Urothelium cell line (cell line): ENCODE measurements around the gene MAP3K20.
"Not testable (repeated sequence)": the region's sequence is repeated elsewhere in the genome, so short reads cannot be mapped to it uniquely, and the experiment has no call there.

Source experiments
- DNase-seq: peaks from one replicate; pipeline ENCODE4 v3.0.0; 2011; ENCODE audit warnings: low spot score, mixed read lengths
- FAIRE-seq: peaks from 2 replicates; lab custom pipeline; 2011; peaks lifted over from hg19 to GRCh38; lab: Jason Lieb, UNC

Gene MAP3K20

GRCh38 chr2:173075781-173076580 is at the start of gene MAP3K20:
TSS of gene MAP3K20 (plus strand) at chr2:173075846. CDS start at chr2:173091032, 15,186 bp downstream.
- DNase-seq: peak; percentile 65
- FAIRE-seq: peak; percentile 92

DNA sequence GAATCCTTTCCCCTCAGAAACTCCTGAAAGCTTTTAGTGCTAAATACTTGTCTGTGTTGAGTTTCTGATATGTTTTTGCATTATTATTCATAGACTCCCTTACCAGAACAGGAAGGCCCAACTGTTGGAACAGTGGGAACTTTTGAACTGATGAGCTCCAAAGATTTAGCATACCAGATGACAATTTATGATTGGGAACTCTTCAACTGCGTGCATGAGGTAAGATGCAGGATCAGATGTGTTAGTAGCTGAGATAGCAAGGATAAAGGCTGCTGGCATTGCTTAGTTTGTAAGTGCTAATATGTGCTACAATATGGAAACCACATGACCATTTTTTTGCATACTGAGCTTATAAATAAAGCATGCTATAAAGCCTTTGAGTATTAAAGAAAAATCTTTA is 49.2 kb upstream of the MAP3K20 start:
- DNase-seq (no peak), FAIRE-seq (no peak)

DNA sequence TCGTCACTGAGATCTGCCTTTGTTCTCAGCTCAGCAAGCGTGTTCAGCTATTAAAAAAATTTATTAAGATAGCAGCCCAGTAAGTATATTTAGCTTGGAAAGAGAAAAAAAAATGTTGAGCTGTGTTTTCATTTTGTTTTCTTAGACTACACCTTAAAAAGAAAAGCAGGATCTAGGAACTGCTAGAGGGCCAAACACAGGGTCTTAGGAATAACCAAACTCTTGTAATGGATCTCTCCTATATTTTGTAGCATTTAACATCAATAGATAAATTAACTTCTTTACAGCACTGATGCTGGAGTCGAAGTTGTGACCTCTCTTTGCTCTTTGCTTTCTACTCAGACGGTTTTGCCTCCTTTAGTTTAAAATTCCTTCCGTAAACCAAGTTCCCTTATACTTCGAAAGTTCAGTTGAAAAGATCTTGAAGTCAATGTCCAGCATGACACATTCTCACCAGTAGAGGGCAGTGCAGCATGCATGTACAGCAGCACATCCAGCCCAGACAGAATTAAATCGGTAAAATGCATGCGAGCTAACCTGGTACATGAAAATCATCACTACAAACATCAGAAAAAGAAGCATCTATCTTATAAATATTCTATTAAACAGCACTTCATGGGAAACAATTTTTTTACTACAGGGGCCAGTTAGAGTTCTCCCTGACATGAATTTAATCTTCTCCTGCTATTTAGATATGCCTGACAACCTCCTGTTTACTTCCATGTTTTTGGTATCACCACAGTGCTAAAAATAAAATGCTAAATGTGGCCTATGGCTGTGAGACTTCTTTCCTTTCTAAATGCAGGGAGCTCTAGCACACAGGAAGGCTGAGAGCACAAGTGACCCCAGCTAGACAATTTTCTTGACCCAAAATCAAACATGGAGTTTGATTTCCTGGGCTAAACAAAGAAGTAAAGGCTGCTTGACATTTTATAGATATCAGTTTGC is 48.2 kb upstream of the MAP3K20 start:
- FAIRE-seq: peak; percentile 84
- DNase-seq: peak; percentile 65

GRCh38 chr2:173028141-173028540 is 47.5 kb upstream of the MAP3K20 start:
- DNase-seq (no peak), FAIRE-seq (no peak)

DNA sequence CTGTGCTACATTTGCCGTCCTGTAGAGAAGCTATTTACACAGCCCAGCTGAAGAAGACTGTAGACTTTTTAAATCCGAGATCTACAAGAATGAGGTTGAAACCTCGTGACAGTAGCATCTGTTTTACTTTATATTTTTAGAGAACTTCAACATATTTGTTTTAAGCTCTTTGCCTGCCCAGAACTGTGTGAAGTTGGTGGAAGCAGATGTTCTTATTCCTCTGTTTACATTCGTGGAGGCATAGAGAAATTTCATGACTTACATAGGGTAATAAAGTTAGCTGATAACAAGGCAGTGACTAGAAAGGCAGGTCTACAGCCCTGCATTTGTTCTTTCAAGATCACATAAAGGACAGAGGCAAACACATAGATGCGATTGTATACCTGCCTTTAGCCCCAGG is 47.0 kb upstream of the MAP3K20 start:
- FAIRE-seq: no peak
- no peak for DNase-seq

GRCh38 chr2:173030561-173031490 is 44.8 kb upstream of the MAP3K20 start:
- no peak for DNase-seq

DNA sequence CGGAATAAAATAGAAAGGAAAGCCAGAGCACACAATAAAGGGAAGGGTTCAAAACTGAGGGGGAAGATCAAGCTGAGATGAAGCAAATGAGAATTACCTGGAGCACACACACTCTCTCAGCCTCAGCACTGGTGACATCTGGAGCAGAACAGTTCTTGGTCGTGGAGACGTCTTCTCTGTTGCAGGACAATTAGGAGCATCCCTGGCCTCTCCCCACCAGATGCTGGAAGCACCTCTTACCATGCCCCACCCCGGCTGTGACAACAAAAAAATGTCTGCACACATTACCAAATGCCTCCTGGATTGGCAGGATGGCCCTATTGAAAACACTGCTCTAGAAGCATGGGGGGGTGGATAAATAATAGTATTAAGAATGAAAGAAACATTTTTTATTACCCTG is 43.6 kb upstream of the MAP3K20 start:
- FAIRE-seq: no peak
- no peak for DNase-seq

More at GRCh38 chr2:173030561-173031490, 44.8 kb upstream of the MAP3K20 start:
- FAIRE-seq: no peak

- FAIRE-seq: no peak
- no peak for DNase-seq
Measured at GRCh38 chr2:173033084-173033483, 42.6 kb upstream of the MAP3K20 start.

- DNase-seq (no peak), FAIRE-seq (no peak)
Measured at GRCh38 chr2:173034143-173034542, 41.5 kb upstream of the MAP3K20 start.

DNA sequence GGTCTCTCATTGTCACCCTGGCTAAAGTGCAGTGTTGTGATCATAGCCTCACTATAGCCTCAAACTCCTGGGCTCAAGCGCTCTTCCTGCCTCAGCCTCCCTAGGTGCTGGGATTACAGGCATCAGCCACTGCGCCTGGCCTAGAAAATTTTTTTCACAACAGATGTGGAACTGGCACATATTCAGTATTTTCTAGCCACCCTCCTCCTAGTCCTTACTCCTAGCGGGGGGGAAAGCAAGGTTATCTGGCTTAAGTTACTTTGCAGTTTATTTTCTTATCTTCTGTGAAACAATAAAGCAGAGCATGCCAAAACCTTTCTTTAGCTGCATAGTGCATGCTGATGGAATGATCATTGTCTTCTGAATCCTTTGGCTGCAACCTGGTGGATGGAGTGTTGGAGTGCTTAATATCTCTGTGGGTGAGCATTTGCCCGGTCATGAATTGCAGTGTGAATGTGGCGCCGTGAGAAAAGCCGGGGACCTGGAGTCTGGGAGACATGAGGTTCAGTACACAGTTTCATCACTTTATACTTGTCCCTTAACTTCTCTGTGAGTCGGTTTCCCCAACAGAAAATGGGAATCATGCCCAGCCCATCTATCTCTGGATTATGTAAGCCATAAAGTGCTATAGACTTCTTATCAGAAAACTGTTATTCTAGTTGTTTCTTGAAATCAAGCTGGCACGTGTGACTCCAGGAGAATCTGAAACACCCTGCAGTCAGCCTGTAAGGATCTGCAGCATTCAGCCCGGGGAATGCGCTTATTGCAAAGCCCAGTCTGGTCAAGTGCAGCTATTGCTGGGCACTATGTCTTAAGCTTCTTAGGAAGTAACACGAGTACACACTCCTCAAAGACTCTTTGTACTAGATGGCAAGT is 38.2 kb upstream of the MAP3K20 start:
- FAIRE-seq: no peak
- DNase-seq: no peak

- not testable (repeated sequence) for DNase-seq, FAIRE-seq
Measured at GRCh38 chr2:173038257-173038656, 37.4 kb upstream of the MAP3K20 start.

DNA sequence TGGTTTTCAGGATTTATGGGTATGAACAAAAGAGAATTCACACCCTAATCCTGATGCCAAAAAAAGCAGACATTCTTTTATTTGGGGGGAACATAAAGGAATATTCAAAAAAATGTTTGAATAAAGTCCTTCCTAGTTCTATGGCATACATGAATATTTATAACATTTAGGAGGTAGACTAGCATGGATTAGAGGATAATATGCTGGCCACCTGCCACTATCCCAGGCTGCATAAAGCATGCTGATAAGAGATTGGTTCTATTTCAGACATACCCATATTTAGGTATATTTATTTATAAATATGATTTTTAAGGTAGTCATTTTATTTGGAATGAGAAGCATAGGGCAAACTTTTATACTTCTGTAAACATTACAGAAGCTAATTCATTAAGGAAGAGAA is 34.9 kb upstream of the MAP3K20 start:
- DNase-seq (no peak), FAIRE-seq (no peak)

DNA sequence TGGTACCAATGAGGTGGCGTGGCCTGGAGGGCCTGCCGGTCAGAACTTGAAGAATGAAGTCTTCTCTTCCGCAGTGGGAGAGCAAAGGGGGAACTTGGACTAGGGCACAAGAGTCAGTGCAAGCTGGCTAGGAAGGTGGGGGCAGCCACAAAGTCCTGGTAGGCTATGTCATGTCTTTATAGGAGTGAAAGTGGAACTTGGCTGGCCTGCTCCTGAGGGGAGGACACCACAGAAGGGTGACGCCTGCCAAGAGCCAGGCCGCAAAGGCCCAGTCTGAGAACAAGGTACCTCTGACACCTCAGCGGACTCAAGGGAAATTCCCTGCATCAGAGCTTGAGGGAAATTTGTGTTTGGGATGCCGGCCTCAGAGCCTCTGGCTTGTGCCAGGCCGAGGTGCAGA is 32.2 kb upstream of the MAP3K20 start:
- FAIRE-seq: no peak

GRCh38 chr2:173043897-173044519 is 31.6 kb upstream of the MAP3K20 start:
- no peak for FAIRE-seq
- DNase-seq: no peak

More for the DNA sequence above, 32.2 kb upstream of the MAP3K20 start:
- no peak for DNase-seq

GRCh38 chr2:173044686-173045085 is 31.0 kb upstream of the MAP3K20 start:
- FAIRE-seq (no peak), DNase-seq (no peak)

DNA sequence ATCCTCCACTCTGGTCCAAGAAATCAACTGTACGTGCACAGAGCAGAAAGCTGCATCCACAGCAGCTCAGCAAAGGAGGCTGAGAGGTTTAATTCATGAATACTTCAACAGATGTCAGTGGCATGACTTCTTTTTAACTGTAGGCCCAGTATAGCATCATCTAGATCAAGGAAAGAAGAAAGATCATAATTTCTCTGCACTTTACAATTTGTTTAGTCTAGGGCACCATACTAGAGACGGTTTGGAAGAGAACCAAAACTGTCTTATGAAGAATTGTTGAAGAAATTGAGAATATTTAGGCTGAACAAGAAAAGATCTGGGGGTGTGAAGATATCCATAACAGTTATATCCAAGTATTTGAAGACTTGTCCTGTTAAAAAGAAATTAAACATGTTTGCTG is 30.5 kb upstream of the MAP3K20 start:
- no peak for FAIRE-seq
- no peak for DNase-seq

DNA sequence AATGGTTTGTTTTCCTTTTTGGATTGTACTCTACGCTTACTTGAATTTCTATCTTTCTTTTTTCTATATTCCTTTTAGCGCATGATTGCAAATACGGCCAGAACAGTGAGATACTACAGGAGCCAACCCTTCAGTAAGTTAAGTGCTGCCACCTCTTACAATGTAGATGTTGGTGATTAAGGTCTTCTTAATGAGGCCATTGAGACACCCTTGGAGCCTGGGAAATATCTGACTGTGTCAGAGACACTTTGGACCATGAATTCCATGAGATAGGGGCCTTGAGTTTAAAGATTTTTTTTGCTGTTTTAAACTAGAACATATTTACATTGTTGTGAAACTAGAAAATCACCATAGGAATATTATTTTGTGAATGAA is 27.1 kb upstream of the MAP3K20 start:
- DNase-seq (no peak), FAIRE-seq (no peak)

DNA sequence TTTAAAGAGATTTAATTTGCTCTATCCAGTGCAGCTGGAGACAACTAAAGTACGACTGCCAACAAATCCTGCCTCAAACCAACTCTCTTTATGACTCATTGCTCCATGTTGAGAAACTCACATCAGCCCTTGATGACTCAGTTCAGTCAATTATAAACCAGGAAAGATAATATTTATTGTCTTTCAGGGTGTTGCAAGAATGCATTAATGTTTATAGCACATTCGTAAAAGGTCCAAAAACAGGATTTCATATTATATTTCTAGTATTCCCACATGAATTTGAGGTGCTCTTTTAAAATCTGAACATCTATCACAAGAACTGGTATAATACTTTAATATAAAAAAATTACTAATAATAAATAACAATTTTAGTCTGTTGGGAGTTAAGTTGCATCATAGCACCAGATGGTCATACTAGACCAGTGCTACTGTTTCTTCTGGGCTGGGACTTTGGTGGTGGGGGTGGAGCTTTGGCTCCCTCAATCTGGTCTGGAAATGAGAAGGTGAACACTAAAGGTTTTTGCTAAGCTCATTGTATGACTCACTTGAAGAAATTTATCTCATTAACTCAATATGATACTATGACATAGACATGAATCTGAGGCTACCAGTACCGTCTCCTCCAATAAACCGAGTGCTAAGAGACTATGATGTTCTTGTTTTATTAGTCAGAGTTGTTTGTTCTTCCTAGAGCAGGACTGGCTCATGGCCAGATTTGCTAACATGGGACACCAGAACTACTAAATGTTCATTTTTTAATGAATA is 26.6 kb upstream of the MAP3K20 start:
- FAIRE-seq: no peak
- DNase-seq: peak; percentile 79
